HepG2 (cell line): ENCODE measurements around the gene CENPL. TPM values are rescaled to one million over a fixed set of nuclear protein-coding genes. Genes with fewer than 3 reads are reported as not detected.
A peak's percentile ranks its signal among the peaks of the same experiment; 100 is the strongest.
"Not testable (repeated sequence)": the region's sequence is repeated elsewhere in the genome, so short reads cannot be mapped to it uniquely, and the experiment has no call there.

Experiments used
- ATAC-seq: fragments of 200-7000 bp; cut with Tn5 transposase; 3 replicates; pipeline ENCODE4 v1.9.1; 2020; ENCODE audit warnings: mild to moderate bottlenecking, moderate library complexity
- BruUV-seq: library from RNA; stranded (reverse); fragments of 400-500 nt; replicated peaks from 2 replicates; lab custom pipeline; 2021; lab: Mats Ljungman, UMichigan
- CTCF ChIA-PET: fragments of 300-600 bp; formaldehyde crosslinking; extraction: SDS; loops from one replicate; lab custom pipeline; 2021; ENCODE audit warnings: low total read pairs, inconsistent platforms, low intra/inter-chr PET ratio; lab: Yijun Ruan, JAX
- POLR2A ChIA-PET: fragments of 350-600 bp; sonication (Branson Sonifier 250); formaldehyde crosslinking; loops from one replicate; lab custom pipeline; 2020; ENCODE audit warnings: antibody characterized with exemption, inconsistent platforms; lab: Yijun Ruan, JAX
- DNase-seq: peaks from one replicate; pipeline ENCODE4 v3.0.0-alpha.2; 2015; ENCODE audit warnings: low spot score
- FAIRE-seq: peaks from 3 replicates; lab custom pipeline; 2011; peaks lifted over from hg19 to GRCh38; lab: Jason Lieb, UNC
- H2AFZ ChIP-seq: one replicate; pipeline ENCODE4 v1.6.1; 2011; ENCODE audit warnings: low read length, inconsistent platforms
- H3K27ac ChIP-seq: fragments of 300-600 bp; 3 replicates; pipeline ENCODE4 v1.8.0; 2011; ENCODE audit warnings: mixed run types, mild to moderate bottlenecking, mixed read lengths, low read length, inconsistent platforms; ENCODE audit not compliant: insufficient read depth; ENCODE audit errors: extremely low read length
- H3K27me3 ChIP-seq, 2 experiments: fragments of 200-600 bp in 1 of 2; 2 replicates in 1 of 2; 3 replicates in 1 of 2; pipeline versions ENCODE4 v1.6.0 to v1.8.0; 2011; ENCODE audit warnings: low read length in 2 of 2, mild to moderate bottlenecking in 2 of 2, moderate library complexity in 2 of 2, inconsistent platforms in 1 of 2; ENCODE audit not compliant: insufficient read depth in 2 of 2, control insufficient read depth in 1 of 2
- H3K36me3 ChIP-seq, 2 experiments: fragments of 200-600 bp in 1 of 2; replicated peaks in 1 of 2; 2 replicates in 1 of 2; 3 replicates in 1 of 2; pipeline versions ENCODE4 v1.5.1 to v1.8.0; 2011; ENCODE audit warnings: low read length in 2 of 2, inconsistent platforms in 1 of 2; ENCODE audit not compliant: insufficient read depth in 2 of 2, control insufficient read depth in 1 of 2
- H3K4me1 ChIP-seq: 2 replicates; pipeline ENCODE4 v1.5.1; 2012; ENCODE audit warnings: low read length, inconsistent platforms; ENCODE audit not compliant: insufficient read depth
- H3K4me2 ChIP-seq: 2 replicates; pipeline ENCODE4 v1.6.0; 2011; ENCODE audit warnings: low read depth, low read length, inconsistent platforms
- H3K4me3 ChIP-seq, 3 experiments: fragments of 200-600 bp in 1 of 3; sonication (generic), shearing (Covaris generic) in 1 of 3; replicated peaks in 1 of 3; 2 replicates each; pipeline ENCODE4 v1.5.1; 2011 to 2016; ENCODE audit warnings: low read length in 3 of 3, inconsistent platforms in 2 of 3, low read depth in 2 of 3, mild to moderate bottlenecking in 2 of 3, control low read depth in 1 of 3, mixed read lengths in 1 of 3; ENCODE audit not compliant: insufficient read depth in 1 of 3
- H3K79me2 ChIP-seq: one replicate; pipeline ENCODE4 v1.6.1; 2011; ENCODE audit warnings: low read length, inconsistent platforms; ENCODE audit not compliant: insufficient read depth
- H3K9ac ChIP-seq: 2 replicates; pipeline ENCODE4 v1.6.0; 2011; ENCODE audit warnings: mild to moderate bottlenecking, low read depth, low read length, inconsistent platforms; ENCODE audit not compliant: insufficient read depth
- H3K9me3 ChIP-seq: 2 replicates; pipeline ENCODE4 v1.5.1; 2012; ENCODE audit warnings: mild to moderate bottlenecking, low read length
- H4K20me1 ChIP-seq: 2 replicates; pipeline ENCODE4 v1.6.0; 2011; ENCODE audit warnings: inconsistent platforms, mild to moderate bottlenecking, low read length, moderate library complexity; ENCODE audit not compliant: insufficient read depth
- EEA1 ChIP-seq: sonication (generic); formaldehyde crosslinking; IDR thresholded peaks from 2 replicates; pipeline ENCODE4 v1.5.1; 2020; ENCODE audit warnings: mild to moderate bottlenecking, missing genetic modification reagents, borderline replicate concordance
- HMG20A ChIP-seq: IDR thresholded peaks from 2 replicates; pipeline ENCODE4 v1.6.1; 2016; ENCODE audit warnings: borderline replicate concordance
- HNRNPH1 ChIP-seq: fragments of 200-400 bp; formaldehyde crosslinking; optimal IDR thresholded peaks from 2 replicates; pipeline ENCODE3; 2017; ENCODE audit warnings: mild to moderate bottlenecking, low read depth, low read length
- MTF2 ChIP-seq: sonication (generic); formaldehyde crosslinking; IDR thresholded peaks from 2 replicates; pipeline ENCODE4 v1.5.0; 2020; ENCODE audit warnings: missing genetic modification reagents, borderline replicate concordance
- NCOA2 ChIP-seq: sonication (generic); formaldehyde crosslinking; IDR thresholded peaks from 2 replicates; pipeline ENCODE4 v1.8.0; 2022; ENCODE audit warnings: inconsistent platforms
- NR3C1 ChIP-seq: sonication (generic); formaldehyde crosslinking; IDR thresholded peaks from 2 replicates; pipeline ENCODE4 v1.4.0; 2020; ENCODE audit warnings: missing genetic modification reagents
- RARG ChIP-seq: sonication (generic); formaldehyde crosslinking; IDR thresholded peaks from 2 replicates; pipeline ENCODE4 v1.4.0; 2020; ENCODE audit warnings: low read depth, mild to moderate bottlenecking, missing genetic modification reagents
- ZNF12 ChIP-seq: sonication (generic); formaldehyde crosslinking; IDR thresholded peaks from 2 replicates; pipeline ENCODE4 v1.5.0; 2020; ENCODE audit warnings: missing genetic modification reagents
- ZNF430 ChIP-seq: sonication (generic); formaldehyde crosslinking; IDR thresholded peaks from 2 replicates; pipeline ENCODE4 v1.9.0; 2021; ENCODE audit warnings: mild to moderate bottlenecking, missing genetic modification reagents
- ZNF543 ChIP-seq: sonication (generic); formaldehyde crosslinking; IDR thresholded peaks from 2 replicates; pipeline ENCODE4 v1.4.0; 2020; ENCODE audit warnings: mild to moderate bottlenecking, missing genetic modification reagents
- ZSCAN31 ChIP-seq: sonication (generic); formaldehyde crosslinking; IDR thresholded peaks from 2 replicates; pipeline ENCODE4 v1.5.0; 2020; ENCODE audit warnings: low read depth, mild to moderate bottlenecking, missing genetic modification reagents
- WGBS: methylation state at CpG from one replicate; pipeline ENCODE4 v1.1.6; 2017; ENCODE audit warnings: low lambda C conversion rate; 5-methylcytosine and 5-hydroxymethylcytosine counted together
- in situ Hi-C: cut with HindIII; loops from 2 replicates; pipeline ENCODE4 v1.10.0; 2017; ENCODE audit warnings: low pct_unique_long_range_greater_than_20kb; ENCODE audit not compliant: extremely low pct_ligation_motif_present
- intact Hi-C: fragments of 100-400 bp; cut with micrococcal nuclease; formaldehyde crosslinking; loops from one replicate; pipeline ENCODE4 v1.10.0; 2022; ENCODE audit not compliant: unreplicated experiment
- polyA plus RNA-seq, 8 experiments: library from polyadenylated mRNA; depleted of rRNA in 3 of 8; stranded (reverse) in 7 of 8; unstranded in 1 of 8; fragments of >200 nt; fragmentation: Illumina TruSeq in 4 of 8; extraction: Trizol in 4 of 8; gene quantifications; 2 replicates each; pipeline versions ENCODE4 v1.2.1 to v1.2.3, GENCODE V29; 2011 to 2016; ENCODE audit warnings: low read depth in 4 of 8, missing spikeins in 1 of 8, mixed read lengths in 1 of 8; ENCODE audit not compliant: insufficient read depth in 1 of 8
- total RNA-seq, 5 experiments: library from RNA; depleted of rRNA; stranded (reverse); fragments of >200 nt; fragmentation: Illumina TruSeq; extraction: Trizol; gene quantifications; 2 replicates each; pipeline ENCODE4 v1.2.3, GENCODE V29; 2016; ENCODE audit warnings: low read depth in 1 of 5
- TF ChIP-seq, protein P1 (sequence below): sonication (generic); formaldehyde crosslinking; conservative IDR thresholded peaks from 2 replicates; pipeline ENCODE4 v1.4.0; 2020; ENCODE audit warnings: mild to moderate bottlenecking, missing genetic modification reagents, moderate library complexity
- TF ChIP-seq, protein P2 (sequence below): sonication (generic); formaldehyde crosslinking; IDR thresholded peaks from 2 replicates; pipeline ENCODE4 v1.8.1; 2023; ENCODE audit warnings: mild to moderate bottlenecking, missing genetic modification reagents

Gene CENPL
- total and polyA plus RNA-seq, 2 of the 13 experiments (the other 11 are each of a cell fraction or from before 2014, with no cell fraction given): 4.4 to 14.2 TPM

DNA sequence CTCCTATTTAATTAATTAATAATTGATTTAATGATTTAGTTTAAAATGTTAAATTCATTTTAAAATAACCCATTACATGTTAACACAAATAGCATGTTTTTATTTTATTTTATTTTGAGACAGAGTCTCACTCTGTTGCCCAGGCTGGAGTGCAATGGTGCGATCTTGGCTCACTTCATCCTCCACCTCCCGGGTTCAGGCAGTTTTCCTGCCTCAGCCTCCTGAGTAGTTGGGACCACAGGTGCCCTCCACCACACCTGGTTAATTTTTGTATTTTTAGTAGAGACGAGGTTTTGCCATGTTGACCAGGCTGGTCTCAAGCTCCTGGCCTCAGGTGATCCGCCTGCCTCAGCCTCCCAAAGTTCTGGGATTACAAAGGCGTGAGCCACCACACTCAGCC lies 34.9 kb upstream of the CENPL start:
- 98% methylated on average over 5 of the region's 5 CpGs for WGBS
- DNase-seq, CTCF ChIA-PET, H3K4me1 ChIP-seq, H3K9me3 ChIP-seq, ATAC-seq, in situ Hi-C loops, H2AFZ ChIP-seq, H3K79me2 ChIP-seq, H3K27ac ChIP-seq, intact Hi-C loops, H3K27me3 ChIP-seq, H3K4me2 ChIP-seq, BruUV-seq, H3K4me3 ChIP-seq, FAIRE-seq, H3K9ac ChIP-seq: not testable (repeated sequence)
- peaks cover 15% of the 10 kb centered on the region for H4K20me1 ChIP-seq
- POLR2A ChIA-PET: interaction anchor here (2.3 kb wide), 1 partner anchor 9 kb away, joined by 10 read pairs; the partner anchor contains the start of genes GAS5 and ZBTB37
- H3K36me3 ChIP-seq: peaks cover 9 to 34% of the 10 kb centered on the region in 2 experiments

DNA sequence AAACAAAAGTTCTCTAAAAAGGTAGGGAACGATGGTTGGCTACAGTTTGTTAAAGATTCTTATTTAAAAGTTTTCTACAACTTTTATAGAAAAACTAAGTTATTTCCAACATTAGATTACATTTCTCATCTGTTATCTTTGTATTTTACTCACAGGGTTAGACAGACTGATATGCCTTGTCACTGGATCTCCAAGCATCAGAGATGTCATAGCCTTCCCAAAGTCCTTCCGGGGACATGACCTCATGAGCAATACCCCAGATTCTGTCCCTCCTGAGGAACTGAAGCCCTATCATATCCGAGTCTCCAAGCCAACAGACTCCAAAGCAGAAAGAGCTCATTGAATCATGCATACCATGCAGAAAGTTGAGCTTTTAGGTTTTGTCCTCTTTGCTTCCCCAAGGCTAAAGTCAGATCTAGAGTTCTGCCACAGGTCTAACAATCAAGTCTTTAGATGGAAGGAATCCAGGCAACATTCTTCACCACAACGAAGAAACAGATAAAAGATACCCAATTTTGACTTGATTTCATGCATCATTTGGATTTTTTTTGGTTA lies 32.8 kb upstream of the CENPL start:
- in situ Hi-C loops (no loop called here), intact Hi-C loops (no loop called here)
- ChIA-PET CTCF (no interaction called here), POLR2A (interaction anchor here (2.3 kb wide), 1 partner anchor 10 kb away, joined by 9 read pairs; the partner anchor contains the start of genes GAS5 and ZBTB37)
- peak; percentile 7; the same call in 1 of the 3 replicates for ATAC-seq
- DNase-seq: no peak
- Histone ChIP-seq H3K4me1 (no peaks in the 10 kb centered on the region), H4K20me1 (no peaks in the 10 kb centered on the region; the same call in 1 of the 2 replicates), H3K9me3 (no peaks in the 10 kb centered on the region), H3K27me3 (no peaks in the 10 kb centered on the region), H3K36me3 (peaks cover 11 to 35% of the 10 kb centered on the region in 2 experiments), H2AFZ (no peak overlapping the region), H3K79me2 (no peaks in the 10 kb centered on the region), H3K4me2 (no peak overlapping the region), H3K4me3 (no peak overlapping the region), H3K9ac (no peak overlapping the region), H3K27ac (no peak overlapping the region)
- 96% methylated on average over 4 of the region's 4 CpGs for WGBS
- no peak for FAIRE-seq
- TF ChIP-seq HNRNPH1 (no peak), EEA1 (CRISPR knock-in tag) (no peak), NR3C1 (CRISPR knock-in tag) (no peak), ZNF12 (CRISPR knock-in tag) (no peak), NCOA2 (no peak), MTF2 (no peak), RARG (no peak), ZNF430 (no peak), ZSCAN31 (CRISPR knock-in tag) (no peak), ZNF543 (CRISPR knock-in tag) (no peak), HMG20A (CRISPR knock-in tag) (no peak)
- TF ChIP-seq, protein P1, sequence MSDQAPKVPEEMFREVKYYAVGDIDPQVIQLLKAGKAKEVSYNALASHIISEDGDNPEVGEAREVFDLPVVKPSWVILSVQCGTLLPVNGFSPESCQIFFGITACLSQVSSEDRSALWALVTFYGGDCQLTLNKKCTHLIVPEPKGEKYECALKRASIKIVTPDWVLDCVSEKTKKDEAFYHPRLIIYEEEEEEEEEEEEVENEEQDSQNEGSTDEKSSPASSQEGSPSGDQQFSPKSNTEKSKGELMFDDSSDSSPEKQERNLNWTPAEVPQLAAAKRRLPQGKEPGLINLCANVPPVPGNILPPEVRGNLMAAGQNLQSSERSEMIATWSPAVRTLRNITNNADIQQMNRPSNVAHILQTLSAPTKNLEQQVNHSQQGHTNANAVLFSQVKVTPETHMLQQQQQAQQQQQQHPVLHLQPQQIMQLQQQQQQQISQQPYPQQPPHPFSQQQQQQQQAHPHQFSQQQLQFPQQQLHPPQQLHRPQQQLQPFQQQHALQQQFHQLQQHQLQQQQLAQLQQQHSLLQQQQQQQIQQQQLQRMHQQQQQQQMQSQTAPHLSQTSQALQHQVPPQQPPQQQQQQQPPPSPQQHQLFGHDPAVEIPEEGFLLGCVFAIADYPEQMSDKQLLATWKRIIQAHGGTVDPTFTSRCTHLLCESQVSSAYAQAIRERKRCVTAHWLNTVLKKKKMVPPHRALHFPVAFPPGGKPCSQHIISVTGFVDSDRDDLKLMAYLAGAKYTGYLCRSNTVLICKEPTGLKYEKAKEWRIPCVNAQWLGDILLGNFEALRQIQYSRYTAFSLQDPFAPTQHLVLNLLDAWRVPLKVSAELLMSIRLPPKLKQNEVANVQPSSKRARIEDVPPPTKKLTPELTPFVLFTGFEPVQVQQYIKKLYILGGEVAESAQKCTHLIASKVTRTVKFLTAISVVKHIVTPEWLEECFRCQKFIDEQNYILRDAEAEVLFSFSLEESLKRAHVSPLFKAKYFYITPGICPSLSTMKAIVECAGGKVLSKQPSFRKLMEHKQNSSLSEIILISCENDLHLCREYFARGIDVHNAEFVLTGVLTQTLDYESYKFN (CRISPR knock-in tag): no peak
- TF ChIP-seq, protein P2, sequence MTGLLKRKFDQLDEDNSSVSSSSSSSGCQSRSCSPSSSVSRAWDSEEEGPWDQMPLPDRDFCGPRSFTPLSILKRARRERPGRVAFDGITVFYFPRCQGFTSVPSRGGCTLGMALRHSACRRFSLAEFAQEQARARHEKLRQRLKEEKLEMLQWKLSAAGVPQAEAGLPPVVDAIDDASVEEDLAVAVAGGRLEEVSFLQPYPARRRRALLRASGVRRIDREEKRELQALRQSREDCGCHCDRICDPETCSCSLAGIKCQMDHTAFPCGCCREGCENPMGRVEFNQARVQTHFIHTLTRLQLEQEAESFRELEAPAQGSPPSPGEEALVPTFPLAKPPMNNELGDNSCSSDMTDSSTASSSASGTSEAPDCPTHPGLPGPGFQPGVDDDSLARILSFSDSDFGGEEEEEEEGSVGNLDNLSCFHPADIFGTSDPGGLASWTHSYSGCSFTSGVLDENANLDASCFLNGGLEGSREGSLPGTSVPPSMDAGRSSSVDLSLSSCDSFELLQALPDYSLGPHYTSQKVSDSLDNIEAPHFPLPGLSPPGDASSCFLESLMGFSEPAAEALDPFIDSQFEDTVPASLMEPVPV (CRISPR knock-in tag): no peak
- BruUV-seq: no TSS peak
